GM18909 (cell line): ENCODE measurements around the gene DPP6.
A peak's percentile ranks its signal among the peaks of the same experiment; 100 is the strongest.

ENCODE experiments used
- ATAC-seq: cut with Tn5 transposase; IDR thresholded peaks from one replicate; pipeline ENCODE4 v1.9.1; 2021; ENCODE audit warnings: mild to moderate bottlenecking; ENCODE audit not compliant: unreplicated experiment, poor library complexity

Gene DPP6

GRCh38 chr7:154837622-154838021, 785.4 kb downstream of the DPP6 start:
- peak; percentile 98 for ATAC-seq

- no peak for ATAC-seq
These were observed 787.9 kb downstream of the DPP6 start for GRCh38 chr7:154840086-154840485.

DNA sequence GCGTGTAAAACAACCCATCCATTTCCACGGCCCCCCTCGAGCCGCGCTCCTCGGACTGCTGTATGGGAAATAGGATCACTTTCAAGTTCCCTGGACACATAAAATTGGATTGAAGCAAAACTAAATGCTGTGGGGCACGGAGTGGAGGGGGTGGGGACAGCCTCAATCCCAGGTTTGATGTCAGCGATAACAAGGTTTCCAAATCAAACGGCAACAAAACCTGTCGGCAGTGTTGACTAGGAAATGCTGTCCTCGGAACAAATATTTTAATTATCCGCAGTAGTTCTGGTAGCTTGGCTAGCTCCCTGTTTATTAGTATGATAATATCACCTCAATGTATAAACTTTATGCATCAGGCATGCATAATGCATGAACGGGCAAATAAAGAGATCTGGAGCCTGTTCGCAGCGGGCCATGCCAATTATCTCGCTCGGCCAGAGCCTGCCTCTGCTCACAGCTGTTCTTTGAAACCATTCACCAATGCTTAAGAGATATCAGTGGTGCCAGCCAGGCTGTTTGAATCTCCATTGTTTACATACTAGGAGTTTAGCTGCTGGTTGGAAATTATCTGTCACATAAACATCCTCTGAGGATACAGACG, 789.6 kb downstream of the DPP6 start:
- ATAC-seq: no peak

GRCh38 chr7:154842591-154842990, 790.4 kb downstream of the DPP6 start:
- no peak for ATAC-seq

GRCh38 chr7:154843670-154844237, 791.6 kb downstream of the DPP6 start:
- ATAC-seq: no peak

DNA sequence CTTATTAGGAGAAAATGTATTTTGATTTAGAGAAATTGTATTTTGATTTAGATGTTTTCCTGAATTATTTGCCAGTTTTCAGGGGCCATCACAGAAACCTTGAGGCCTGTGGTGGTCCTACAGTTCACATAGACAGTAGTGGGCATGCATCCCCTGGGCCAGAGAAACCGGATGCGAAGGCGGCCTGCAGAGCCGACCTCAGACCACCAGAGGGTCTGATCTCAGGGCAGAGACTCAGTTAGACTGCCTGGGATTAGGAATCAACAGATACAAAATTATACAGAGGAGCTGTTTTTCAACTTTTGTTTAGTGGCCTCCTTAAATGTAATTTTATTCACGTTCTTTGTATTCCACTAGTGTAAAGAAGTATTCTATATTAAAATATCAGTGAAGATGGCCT, 792.3 kb downstream of the DPP6 start:
- no peak for ATAC-seq

DNA sequence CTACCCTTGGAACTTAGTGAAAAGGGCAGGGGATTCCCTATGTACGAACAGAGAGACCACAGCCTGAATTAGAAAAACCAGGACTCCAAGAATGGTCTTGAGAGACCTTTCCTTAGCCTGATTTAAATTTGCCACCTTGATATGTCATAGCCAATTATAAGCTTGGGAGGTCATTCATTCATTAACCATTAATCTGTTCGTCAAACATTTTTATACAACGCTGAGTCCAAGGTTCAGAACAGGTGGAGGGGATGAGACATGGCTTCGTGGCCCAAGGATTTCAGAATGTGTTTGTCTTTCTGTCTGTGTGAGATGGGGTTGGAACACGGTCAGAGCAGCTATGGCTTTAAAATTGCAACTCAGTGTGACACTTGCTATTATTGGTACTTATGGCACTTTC, 792.8 kb downstream of the DPP6 start:
- no peak for ATAC-seq

DNA sequence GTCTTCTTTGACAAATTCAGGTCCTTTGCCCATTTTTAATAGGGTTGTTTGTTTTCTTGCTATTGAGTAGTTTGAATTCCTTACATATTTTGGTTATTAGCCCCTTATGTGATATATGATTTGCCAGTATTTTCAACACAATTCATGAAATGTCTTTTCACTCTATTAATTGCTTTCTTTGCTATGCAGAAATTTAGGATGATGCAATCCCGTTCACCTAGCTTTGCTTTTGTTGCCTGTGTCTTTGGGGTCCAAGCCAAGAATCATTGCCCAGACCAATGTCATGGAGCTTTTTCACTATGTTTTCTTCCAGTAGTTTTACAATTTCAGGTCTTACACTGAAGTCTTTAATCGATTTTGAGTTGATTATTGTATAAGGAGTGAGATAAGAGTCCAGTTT, 796.3 kb downstream of the DPP6 start:
- ATAC-seq: no peak

DNA sequence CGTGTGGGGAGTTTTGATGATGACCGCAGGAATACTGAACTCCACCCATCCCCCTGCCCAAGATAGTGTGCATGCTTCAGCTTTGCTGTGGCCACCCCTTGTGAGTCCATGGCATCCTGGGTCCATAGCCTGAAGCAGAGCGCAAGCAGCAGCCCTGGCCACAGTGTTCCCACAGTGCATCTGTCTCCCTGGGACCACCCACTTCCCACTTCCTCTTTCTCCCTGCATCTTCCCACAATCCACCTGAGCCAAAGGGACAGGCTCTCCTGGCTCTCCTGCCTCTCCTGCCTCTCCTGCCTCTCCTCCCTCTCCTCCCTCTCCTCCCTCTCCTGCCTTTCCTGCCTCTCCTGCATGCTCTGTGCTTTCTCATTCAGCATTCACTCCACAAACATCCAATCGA, 800.0 kb downstream of the DPP6 start:
- ATAC-seq: no peak

GRCh38 chr7:154853063-154853726, 801.0 kb downstream of the DPP6 start:
- ATAC-seq: no peak

- ATAC-seq: no peak
These were observed 801.5 kb downstream of the DPP6 start for GRCh38 chr7:154853727-154854095.

DNA sequence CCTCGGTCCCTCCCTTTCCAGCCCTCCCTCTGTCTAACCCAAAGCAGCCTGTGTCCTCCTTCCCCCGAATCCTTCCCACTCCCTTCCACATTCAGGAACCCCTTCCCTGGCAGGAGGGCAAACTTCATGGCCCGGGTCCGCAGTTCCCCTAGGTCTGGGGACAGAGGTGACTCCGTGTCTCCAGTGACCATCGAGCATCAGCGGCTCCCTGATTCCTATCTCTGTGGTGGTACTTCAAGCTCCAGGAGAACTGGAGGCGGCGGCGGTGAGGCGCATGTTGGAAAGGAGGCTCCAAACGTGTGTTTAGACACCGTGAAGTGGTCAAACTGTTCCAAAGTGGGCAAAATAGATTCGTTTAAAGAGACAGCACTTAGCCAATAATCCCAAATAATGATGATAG, 802.6 kb downstream of the DPP6 start:
- ATAC-seq: no peak

GRCh38 chr7:154855366-154855765, 803.2 kb downstream of the DPP6 start:
- ATAC-seq: no peak

- no peak for ATAC-seq
These were observed 804.5 kb downstream of the DPP6 start for GRCh38 chr7:154856733-154857132.

GRCh38 chr7:154857240-154857639, 805.0 kb downstream of the DPP6 start:
- ATAC-seq: no peak

DNA sequence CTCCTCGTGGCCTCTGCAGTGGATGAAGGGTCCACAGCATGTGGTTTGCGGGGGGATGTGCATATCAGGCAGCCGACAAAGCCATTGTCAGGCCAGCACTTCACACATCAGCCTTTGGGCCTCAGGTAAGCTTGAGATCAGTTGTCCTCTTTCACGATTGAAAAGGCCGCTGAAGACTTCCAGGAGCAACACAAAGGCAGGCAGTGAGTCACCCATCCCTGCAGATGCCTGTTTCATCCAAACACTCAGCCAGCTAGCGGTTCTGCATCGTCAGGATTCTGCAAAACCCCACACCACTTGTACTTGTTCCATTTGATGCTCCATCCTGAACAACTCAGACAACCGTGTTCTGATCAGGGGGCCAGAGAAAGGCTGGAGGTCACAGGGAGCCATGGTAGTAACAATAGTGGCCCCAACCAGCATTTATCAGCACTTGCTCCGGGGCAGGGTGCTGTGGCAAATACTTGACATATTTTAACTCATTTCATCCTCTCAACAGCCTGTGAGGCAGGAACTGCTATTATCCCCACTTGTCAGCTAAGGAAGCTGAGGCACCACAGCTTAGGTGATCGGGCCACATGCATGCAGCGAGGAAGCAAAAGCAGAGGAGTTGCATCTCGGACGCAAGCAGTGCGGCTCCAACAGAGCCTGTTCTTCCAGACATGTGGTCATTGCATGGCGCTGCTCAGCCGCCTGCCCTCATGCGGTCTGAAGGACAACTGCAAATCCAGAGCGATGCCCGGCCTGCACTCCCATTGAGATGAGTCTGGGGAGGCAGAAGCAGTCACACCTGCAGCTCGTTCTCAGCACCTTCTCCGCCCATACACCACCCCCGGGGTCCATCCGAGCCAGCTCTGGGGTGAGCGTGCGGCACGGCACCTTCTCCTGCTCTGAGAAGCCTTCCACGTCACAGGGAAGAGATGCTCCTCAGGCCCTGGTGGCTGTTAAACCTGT, 805.8 kb downstream of the DPP6 start:
- ATAC-seq: no peak

DNA sequence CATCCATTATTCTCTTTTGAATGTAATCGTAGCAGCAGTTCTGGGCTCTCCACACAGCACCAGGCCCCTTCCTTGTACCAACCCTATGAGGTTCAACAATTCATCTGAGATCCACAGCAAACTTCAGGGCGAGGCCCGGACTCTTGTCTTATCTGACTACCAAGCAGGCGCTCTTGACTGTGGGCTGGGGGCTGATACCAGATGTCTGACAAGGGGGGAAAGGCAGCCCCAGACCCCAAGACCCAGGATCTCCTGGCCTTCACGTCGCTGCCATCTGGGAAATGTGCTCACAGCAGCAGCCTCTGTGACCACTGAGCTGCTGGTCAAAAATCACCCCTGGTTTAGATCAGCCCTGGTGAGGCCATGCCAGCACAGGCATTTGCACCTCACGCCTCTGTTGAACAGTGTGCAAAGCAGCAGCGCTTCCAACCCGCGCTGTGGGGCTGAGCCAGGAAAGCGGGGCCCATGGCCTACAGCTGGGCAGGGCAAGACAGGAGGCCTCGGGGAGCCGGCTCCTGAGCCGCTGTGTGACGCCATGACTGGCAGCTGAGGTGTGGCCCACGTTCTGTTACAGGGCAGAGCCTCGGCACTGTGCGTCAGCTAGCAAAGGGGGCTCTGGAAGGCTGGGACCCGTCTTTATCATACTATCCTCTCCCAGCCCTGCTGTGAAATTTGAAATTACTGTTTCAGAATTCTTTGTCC, 806.8 kb downstream of the DPP6 start:
- ATAC-seq: no peak

- no peak for ATAC-seq
These were observed 807.8 kb downstream of the DPP6 start for GRCh38 chr7:154859747-154860620.

GRCh38 chr7:154860621-154861375, 808.6 kb downstream of the DPP6 start:
- no peak for ATAC-seq
